ENCODE data around the gene FCHO1.

Gene FCHO1

GRCh38 chr19:17832443-17833208, 81.3 kb downstream of the FCHO1 start:
- DNase-seq = no peak

GRCh38 chr19:17834350-17835181, 83.3 kb downstream of the FCHO1 start:
- no peak for DNase-seq

- no peak for DNase-seq
Observed at GRCh38 chr19:17835182-17836006, 84.1 kb downstream of the FCHO1 start.

GRCh38 chr19:17836530-17836929, 85.3 kb downstream of the FCHO1 start:
- no peak for DNase-seq

GRCh38 chr19:17837972-17838371, 86.7 kb downstream of the FCHO1 start:
- no peak for DNase-seq

Data from activated CD4-positive, alpha-beta T cell treated with anti-CD3 and anti-CD28 coated beads, Interleukin-2, amount 50 U/mL, for 1 hour (primary cell).